OCI-LY3 (cell line): ENCODE measurements around the gene SLC26A9.

Experiments
- EZH2phosphoT487 ChIP-seq: fragments of 200-600 bp; shearing (Covaris generic); IDR thresholded peaks from 2 replicates; pipeline ENCODE4 v1.6.1; 2018; ENCODE audit warnings: antibody characterized with exemption, mixed run types, low read depth
- TF ChIP-seq, protein P1 (sequence below): fragments of 200-600, 300-600 bp; sonication (generic); IDR thresholded peaks from 2 replicates; pipeline ENCODE4 v1.5.1; 2014; ENCODE audit warnings: antibody characterized with exemption, low read length, low read depth

DNA sequence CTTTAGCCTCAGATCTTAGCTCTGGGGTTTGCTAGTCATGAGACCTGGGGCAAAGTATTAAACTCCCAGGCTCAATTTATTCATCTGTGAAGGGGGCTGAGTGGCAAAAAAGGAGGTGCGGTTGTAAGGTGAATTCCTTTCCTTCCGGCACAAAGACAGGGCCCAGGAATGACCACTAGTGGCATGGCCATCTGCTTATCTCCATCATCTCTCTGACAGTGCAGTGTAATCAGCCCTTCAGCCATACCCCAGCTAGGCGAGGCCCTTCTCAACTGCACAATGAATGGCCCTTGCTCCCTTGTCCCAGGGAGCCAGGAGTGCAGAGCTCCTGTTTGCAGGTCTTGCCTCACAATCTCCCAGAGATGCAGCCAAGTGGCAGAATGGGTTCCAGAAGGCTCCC is 5.6 kb upstream of the SLC26A9 start:
- TF ChIP-seq, protein P1, sequence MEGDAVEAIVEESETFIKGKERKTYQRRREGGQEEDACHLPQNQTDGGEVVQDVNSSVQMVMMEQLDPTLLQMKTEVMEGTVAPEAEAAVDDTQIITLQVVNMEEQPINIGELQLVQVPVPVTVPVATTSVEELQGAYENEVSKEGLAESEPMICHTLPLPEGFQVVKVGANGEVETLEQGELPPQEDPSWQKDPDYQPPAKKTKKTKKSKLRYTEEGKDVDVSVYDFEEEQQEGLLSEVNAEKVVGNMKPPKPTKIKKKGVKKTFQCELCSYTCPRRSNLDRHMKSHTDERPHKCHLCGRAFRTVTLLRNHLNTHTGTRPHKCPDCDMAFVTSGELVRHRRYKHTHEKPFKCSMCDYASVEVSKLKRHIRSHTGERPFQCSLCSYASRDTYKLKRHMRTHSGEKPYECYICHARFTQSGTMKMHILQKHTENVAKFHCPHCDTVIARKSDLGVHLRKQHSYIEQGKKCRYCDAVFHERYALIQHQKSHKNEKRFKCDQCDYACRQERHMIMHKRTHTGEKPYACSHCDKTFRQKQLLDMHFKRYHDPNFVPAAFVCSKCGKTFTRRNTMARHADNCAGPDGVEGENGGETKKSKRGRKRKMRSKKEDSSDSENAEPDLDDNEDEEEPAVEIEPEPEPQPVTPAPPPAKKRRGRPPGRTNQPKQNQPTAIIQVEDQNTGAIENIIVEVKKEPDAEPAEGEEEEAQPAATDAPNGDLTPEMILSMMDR: no peak
- TF ChIP-seq EZH2phosphoT487: no peak
